ENCODE results near the gene REX1BD. TPM values are rescaled to one million over a fixed set of nuclear protein-coding genes. Genes with fewer than 3 reads are reported as not detected.
A peak's percentile ranks its signal among the peaks of the same experiment; 100 is the strongest.

The REX1BD gene
- total and polyA plus RNA-seq, 2 of the 13 experiments (the other 11 are each of a cell fraction or from before 2014, with no cell fraction given) = 7.5 to 25.4 TPM

DNA sequence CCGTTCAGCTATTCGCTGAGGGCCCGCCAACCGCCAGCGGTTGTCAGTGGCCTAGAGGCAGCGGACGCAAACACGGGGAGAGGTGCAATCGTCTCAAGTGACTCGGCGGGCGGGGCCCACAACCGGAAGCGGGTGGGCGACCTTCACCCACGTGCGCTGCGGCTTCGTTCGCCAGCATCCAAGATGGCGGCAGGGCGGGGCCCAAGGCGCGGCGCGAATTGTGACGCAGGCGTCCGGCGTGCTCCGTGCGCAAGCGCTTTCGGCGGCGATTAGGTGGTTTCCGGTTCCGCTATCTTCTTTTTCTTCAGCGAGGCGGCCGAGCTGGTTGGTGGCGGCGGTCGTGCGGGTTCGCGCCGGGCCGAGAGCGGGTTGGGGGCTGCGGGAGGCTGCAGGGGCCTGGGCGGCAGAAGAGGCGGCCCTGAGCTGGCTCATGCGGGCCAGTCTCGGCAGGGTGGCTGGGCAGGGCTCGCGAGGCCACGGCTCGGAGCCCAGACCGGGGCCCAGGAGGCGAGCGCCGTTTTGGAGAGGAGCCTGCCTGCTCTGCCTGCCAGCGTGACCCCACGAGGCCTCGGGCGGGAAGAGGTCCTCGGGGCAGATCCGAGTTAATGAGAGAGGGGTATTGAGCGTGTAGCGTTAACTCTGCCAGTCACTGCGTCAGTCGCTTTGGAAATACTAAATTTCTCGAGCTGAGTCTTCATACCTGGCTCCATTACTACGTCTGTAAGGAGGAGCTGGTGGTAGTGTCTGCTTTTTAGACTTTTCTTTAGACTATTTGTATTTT lies 16.8 kb upstream of the REX1BD start, which contains the start of gene UBA52 (continued):
- TF ChIP-seq, protein P1, sequence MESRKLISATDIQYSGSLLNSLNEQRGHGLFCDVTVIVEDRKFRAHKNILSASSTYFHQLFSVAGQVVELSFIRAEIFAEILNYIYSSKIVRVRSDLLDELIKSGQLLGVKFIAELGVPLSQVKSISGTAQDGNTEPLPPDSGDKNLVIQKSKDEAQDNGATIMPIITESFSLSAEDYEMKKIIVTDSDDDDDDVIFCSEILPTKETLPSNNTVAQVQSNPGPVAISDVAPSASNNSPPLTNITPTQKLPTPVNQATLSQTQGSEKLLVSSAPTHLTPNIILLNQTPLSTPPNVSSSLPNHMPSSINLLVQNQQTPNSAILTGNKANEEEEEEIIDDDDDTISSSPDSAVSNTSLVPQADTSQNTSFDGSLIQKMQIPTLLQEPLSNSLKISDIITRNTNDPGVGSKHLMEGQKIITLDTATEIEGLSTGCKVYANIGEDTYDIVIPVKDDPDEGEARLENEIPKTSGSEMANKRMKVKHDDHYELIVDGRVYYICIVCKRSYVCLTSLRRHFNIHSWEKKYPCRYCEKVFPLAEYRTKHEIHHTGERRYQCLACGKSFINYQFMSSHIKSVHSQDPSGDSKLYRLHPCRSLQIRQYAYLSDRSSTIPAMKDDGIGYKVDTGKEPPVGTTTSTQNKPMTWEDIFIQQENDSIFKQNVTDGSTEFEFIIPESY (CRISPR knock-in tag; IDR thresholded peaks at IDR 0.05) = peak; percentile 43; the same call in 1 of the 2 replicates
- TF ChIP-seq ZNF577 (CRISPR knock-in tag; IDR thresholded peaks at IDR 0.05; ENCODE audit: borderline replicate concordance, low read depth) (no peak), MIER2 (CRISPR knock-in tag; IDR thresholded peaks at IDR 0.05) (peak; percentile 59; the same call in 1 of the 2 replicates), SAFB2 (CRISPR knock-in tag; IDR thresholded peaks at IDR 0.05; ENCODE audit: borderline replicate concordance, low read depth) (no peak; the same call in 1 of the 2 replicates), ZNF598 (CRISPR knock-in tag; IDR thresholded peaks at IDR 0.05; ENCODE audit: borderline replicate concordance) (peak; percentile 76; the same call in 1 of the 2 replicates), HNRNPUL1 (IDR thresholded peaks at IDR 0.05; ENCODE audit: low read depth, low read length) (no peak), ZNF143 (CRISPR knock-in tag; IDR thresholded peaks at IDR 0.05) (peak; percentile 66; the same call in 1 of the 2 replicates), SP2 (CRISPR knock-in tag; IDR thresholded peaks at IDR 0.05) (peak; percentile 73), ZNF124 (CRISPR knock-in tag; IDR thresholded peaks at IDR 0.05) (peak; percentile 86), ZFP37 (CRISPR knock-in tag; IDR thresholded peaks at IDR 0.05; ENCODE audit: borderline replicate concordance) (peak; percentile 39; the same call in 1 of the 2 replicates), NR2C2 (CRISPR knock-in tag; IDR thresholded peaks at IDR 0.05; ENCODE audit: borderline replicate concordance) (peak; percentile 93), YEATS2 (CRISPR knock-in tag; IDR thresholded peaks at IDR 0.05; ENCODE audit: borderline replicate concordance) (peak; percentile 98), REL (CRISPR knock-in tag; conservative IDR thresholded peaks at IDR 0.05) (peak; percentile 80; the same call in 1 of the 2 replicates), EP300 (IDR thresholded peaks at IDR 0.05; ENCODE audit: low read depth in 2 of 2, low read length in 2 of 2) (peak in 1 of 2 experiments; percentile 41; a peak in 1 of 4 replicates), EP300 (CRISPR knock-in tag; IDR thresholded peaks at IDR 0.05; ENCODE audit: borderline replicate concordance) (peak; percentile 57), HNRNPL (IDR thresholded peaks at IDR 0.05; ENCODE audit: low read depth, low read length) (0 out of 2 replicates have a peak, but pooled peaks have one; percentile 54), ZNF891 (CRISPR knock-in tag; IDR thresholded peaks at IDR 0.05) (peak; percentile 70)
- TF ChIP-seq, protein P2, sequence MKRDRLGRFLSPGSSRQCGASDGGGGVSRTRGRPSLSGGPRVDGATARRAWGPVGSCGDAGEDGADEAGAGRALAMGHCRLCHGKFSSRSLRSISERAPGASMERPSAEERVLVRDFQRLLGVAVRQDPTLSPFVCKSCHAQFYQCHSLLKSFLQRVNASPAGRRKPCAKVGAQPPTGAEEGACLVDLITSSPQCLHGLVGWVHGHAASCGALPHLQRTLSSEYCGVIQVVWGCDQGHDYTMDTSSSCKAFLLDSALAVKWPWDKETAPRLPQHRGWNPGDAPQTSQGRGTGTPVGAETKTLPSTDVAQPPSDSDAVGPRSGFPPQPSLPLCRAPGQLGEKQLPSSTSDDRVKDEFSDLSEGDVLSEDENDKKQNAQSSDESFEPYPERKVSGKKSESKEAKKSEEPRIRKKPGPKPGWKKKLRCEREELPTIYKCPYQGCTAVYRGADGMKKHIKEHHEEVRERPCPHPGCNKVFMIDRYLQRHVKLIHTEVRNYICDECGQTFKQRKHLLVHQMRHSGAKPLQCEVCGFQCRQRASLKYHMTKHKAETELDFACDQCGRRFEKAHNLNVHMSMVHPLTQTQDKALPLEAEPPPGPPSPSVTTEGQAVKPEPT (CRISPR knock-in tag; IDR thresholded peaks at IDR 0.05; ENCODE audit: low read depth) = peak; percentile 92; the same call in 1 of the 2 replicates
- TF ChIP-seq, protein P3, sequence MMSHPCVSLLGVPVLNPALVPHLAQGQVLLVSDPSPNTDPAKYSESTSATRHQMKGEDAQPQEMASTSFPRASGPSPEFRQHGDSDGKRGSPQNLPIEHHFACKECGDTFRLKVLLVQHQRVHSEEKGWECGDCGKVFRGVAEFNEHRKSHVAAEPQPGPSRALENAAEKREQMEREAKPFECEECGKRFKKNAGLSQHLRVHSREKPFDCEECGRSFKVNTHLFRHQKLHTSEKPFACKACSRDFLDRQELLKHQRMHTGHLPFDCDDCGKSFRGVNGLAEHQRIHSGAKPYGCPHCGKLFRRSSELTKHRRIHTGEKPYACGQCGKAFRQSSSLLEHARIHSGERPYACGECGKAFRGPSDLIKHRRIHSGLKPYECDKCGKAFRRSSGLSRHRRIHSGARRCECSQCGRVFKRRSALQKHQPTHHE (CRISPR knock-in tag; IDR thresholded peaks at IDR 0.05; ENCODE audit: borderline replicate concordance) = peak; percentile 58; the same call in 1 of the 2 replicates
- TF ChIP-seq, protein P4, sequence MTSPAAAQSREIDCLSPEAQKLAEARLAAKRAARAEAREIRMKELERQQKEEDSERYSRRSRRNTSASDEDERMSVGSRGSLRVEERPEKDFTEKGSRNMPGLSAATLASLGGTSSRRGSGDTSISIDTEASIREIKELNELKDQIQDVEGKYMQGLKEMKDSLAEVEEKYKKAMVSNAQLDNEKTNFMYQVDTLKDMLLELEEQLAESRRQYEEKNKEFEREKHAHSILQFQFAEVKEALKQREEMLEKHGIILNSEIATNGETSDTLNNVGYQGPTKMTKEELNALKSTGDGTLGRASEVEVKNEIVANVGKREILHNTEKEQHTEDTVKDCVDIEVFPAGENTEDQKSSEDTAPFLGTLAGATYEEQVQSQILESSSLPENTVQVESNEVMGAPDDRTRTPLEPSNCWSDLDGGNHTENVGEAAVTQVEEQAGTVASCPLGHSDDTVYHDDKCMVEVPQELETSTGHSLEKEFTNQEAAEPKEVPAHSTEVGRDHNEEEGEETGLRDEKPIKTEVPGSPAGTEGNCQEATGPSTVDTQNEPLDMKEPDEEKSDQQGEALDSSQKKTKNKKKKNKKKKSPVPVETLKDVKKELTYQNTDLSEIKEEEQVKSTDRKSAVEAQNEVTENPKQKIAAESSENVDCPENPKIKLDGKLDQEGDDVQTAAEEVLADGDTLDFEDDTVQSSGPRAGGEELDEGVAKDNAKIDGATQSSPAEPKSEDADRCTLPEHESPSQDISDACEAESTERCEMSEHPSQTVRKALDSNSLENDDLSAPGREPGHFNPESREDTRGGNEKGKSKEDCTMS (CRISPR knock-in tag; conservative IDR thresholded peaks at IDR 0.05) = no peak
